Measurements from ENCODE around the gene KIF26B.

GRCh38 chr1:245753807-245754206 lies 599.0 kb downstream of the KIF26B start:
- TF ChIP-seq CTCF (IDR thresholded peaks at IDR 0.05), result no peak
- no peak for TF ChIP-seq POLR2A (IDR thresholded peaks at IDR 0.05; ENCODE audit: low read length)
- no peak for TF ChIP-seq EP300 (IDR thresholded peaks at IDR 0.05)
- no peak for TF ChIP-seq ZSCAN20 (CRISPR knock-in tag; IDR thresholded peaks at IDR 0.05)

All from A549 (cell line).